ENCODE data around the gene ADGRV1. TPM values are rescaled to one million over a fixed set of nuclear protein-coding genes. Genes with fewer than 3 reads are reported as not detected.
A peak's percentile ranks its signal among the peaks of the same experiment; 100 is the strongest.

ADGRV1 gene
- total and polyA plus RNA-seq, 8 donors: 0.75 to 10.3 (median 4.0) TPM

GRCh38 chr5:90949469-90950358, 391.1 kb downstream of the ADGRV1 start:
- no peaks in the 10 kb centered on the region for H3K9me3 ChIP-seq
- TF ChIP-seq EP300 (IDR thresholded peaks at IDR 0.05): no peak
- no peak for TF ChIP-seq CTCF (IDR thresholded peaks at IDR 0.05)
- peak in 2 of 3 donors; percentile 43 to 50 for TF ChIP-seq POLR2AphosphoS5 (IDR thresholded peaks at IDR 0.05)
- H3K27ac ChIP-seq: no peak overlapping the region
- intact Hi-C loops (cut with DNase I; ENCODE audit: low total_unique reads): no loop called here
- peaks cover 0 to 3% (median 0%) of the 10 kb centered on the region in 4 donors for H3K4me1 ChIP-seq
- no peaks in the 10 kb centered on the region for H3K27me3 ChIP-seq
- peak in 1 of 2 donors; percentile 60 for DNase-seq
- H3K4me3 ChIP-seq: no peak overlapping the region
- WGBS, 5 donors: 65 to 78% (median 76%) methylated on average over 2 of the region's 2 CpGs
- H3K36me3 ChIP-seq: no peaks in the 10 kb centered on the region

GRCh38 chr5:90955001-90955635, 396.5 kb downstream of the ADGRV1 start:
- Histone ChIP-seq H3K36me3 (no peaks in the 10 kb centered on the region), H3K27me3 (no peaks in the 10 kb centered on the region), H3K4me3 (no peak overlapping the region), H3K27ac (no peak overlapping the region), H3K9me3 (no peaks in the 10 kb centered on the region), H3K4me1 (peaks cover 0 to 10% (median 0%) of the 10 kb centered on the region in 4 donors)
- TF ChIP-seq POLR2A (IDR thresholded peaks at IDR 0.05) (no peak), POLR2AphosphoS5 (IDR thresholded peaks at IDR 0.05) (no peak), CTCF (IDR thresholded peaks at IDR 0.05) (no peak), EP300 (IDR thresholded peaks at IDR 0.05) (no peak)
- no peak for DNase-seq
- intact Hi-C loops (cut with DNase I; ENCODE audit: low total_unique reads): no loop called here
- 81 to 90% (median 82%) methylated on average over 6 of the region's 6 CpGs for WGBS, 5 donors

- H3K4me1 ChIP-seq: peaks cover 0 to 10% (median 0%) of the 10 kb centered on the region in 4 donors
- intact Hi-C loops (cut with DNase I; ENCODE audit: low total_unique reads): no loop called here
- TF ChIP-seq EP300 (IDR thresholded peaks at IDR 0.05): no peak
- no peak for TF ChIP-seq POLR2AphosphoS5 (IDR thresholded peaks at IDR 0.05)
- H3K4me3 ChIP-seq: no peak overlapping the region
- H3K36me3 ChIP-seq: no peaks in the 10 kb centered on the region
- DNase-seq: no peak
- no peak overlapping the region for H3K27ac ChIP-seq
- no peaks in the 10 kb centered on the region for H3K9me3 ChIP-seq
- H3K27me3 ChIP-seq: no peaks in the 10 kb centered on the region
- WGBS, 5 donors: 47 to 58% (median 52%) methylated on average over 4 of the region's 4 CpGs
Observed at GRCh38 chr5:90956511-90957097, 398.0 kb downstream of the ADGRV1 start.

- TF ChIP-seq EP300 (IDR thresholded peaks at IDR 0.05) (no peak), CTCF (IDR thresholded peaks at IDR 0.05) (no peak)
- Histone ChIP-seq H3K4me3 (no peak overlapping the region), H3K36me3 (no peaks in the 10 kb centered on the region), H3K9me3 (no peaks in the 10 kb centered on the region), H3K4me1 (peaks cover 0 to 10% (median 0%) of the 10 kb centered on the region in 4 donors), H3K27ac (no peak overlapping the region), H3K27me3 (no peaks in the 10 kb centered on the region)
- DNase-seq: no peak
- intact Hi-C loops (cut with DNase I; ENCODE audit: low total_unique reads): no loop called here
Observed at GRCh38 chr5:90957906-90958305, 399.3 kb downstream of the ADGRV1 start.

Data from stomach (tissue), 9 donors.